ENCODE results near the gene CLDN4.
"Not testable (repeated sequence)": the region's sequence is repeated elsewhere in the genome, so short reads cannot be mapped to it uniquely, and the experiment has no call there.

CLDN4 gene

DNA sequence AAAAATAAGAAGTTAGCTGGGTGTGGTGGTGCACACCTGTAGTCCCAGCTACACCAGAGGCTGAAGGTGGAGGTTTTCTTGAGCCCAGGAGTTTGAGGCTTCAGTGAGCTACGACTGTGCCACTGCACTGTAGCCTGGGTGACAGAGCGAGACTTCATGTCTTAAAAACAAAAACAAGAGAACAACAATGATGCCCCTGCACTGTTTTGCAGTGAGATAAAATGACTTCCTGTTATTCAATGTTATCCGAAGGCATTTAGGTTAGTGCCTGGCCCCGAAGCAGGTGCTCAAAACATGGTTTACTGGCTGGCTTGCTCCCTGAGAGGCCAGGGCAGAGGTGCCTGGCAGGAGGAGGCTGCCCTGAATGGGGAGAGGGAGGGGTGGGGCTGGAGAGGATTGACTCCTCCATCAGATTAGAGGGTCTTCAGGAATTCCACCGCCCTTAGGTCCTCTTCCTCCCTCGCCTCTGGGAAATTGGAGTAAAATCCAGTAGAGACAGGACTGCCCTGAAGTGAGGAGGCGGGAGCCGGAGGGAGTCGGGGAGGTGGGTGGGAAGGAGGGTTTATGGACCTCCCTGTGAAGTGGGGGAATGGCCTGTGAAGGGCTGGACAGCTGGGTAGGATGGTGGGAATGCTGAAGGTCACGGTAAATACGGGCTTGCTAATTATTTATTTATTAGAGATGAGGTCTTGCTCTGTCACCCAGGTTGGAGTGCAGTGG lies 6.8 kb upstream of the CLDN4 start:
- DNase-seq (ENCODE audit: low read depth) = no peak

DNA sequence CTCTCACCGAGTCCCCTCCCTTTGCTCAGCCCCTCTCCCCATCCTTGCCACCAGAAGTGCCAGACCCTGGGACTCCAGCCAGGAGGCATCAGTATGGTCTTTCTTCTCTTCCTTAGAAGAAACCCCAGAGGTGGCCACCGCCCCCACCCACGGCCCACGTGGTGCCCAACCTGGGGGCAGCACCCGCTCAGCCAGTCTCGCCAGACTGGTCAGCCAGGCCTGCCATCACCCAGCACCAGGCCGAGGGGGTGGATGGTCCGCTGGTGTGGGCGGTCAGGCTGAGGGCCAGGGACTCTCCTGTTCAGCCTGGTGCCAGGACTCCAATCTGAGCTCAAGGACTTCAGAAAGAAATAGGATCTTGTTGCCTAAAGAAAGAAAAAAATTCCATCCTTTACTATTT lies 5.8 kb upstream of the CLDN4 start:
- no peak for DNase-seq (ENCODE audit: low read depth)

DNA sequence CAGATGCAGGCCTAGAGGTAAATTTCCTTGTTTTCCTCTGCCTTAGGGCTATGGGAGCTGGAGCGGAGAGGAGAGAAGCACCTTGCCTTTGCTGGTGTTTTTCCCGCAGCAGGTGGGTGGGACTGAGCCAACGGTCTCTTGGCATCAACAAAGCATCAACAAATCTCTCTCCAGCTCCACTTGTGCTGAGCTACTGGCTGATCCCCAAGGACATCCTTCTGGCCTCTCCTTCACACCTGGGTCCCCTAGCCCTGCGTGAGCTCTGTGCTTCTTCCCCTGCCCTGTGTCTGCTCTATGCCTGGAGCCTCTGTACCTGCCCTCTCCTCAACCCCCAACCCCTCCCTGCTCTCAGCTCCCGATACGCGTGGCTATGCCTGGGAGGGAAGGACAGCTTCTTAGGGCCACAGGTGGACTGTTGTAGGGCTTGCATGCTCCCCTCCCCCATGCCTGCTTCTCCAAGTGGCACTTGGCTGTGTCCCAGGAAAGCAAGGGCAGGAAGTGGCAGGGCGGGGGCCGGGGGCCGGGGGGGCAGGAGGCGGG lies 3.2 kb upstream of the CLDN4 start:
- no peak for DNase-seq (ENCODE audit: low read depth)

DNA sequence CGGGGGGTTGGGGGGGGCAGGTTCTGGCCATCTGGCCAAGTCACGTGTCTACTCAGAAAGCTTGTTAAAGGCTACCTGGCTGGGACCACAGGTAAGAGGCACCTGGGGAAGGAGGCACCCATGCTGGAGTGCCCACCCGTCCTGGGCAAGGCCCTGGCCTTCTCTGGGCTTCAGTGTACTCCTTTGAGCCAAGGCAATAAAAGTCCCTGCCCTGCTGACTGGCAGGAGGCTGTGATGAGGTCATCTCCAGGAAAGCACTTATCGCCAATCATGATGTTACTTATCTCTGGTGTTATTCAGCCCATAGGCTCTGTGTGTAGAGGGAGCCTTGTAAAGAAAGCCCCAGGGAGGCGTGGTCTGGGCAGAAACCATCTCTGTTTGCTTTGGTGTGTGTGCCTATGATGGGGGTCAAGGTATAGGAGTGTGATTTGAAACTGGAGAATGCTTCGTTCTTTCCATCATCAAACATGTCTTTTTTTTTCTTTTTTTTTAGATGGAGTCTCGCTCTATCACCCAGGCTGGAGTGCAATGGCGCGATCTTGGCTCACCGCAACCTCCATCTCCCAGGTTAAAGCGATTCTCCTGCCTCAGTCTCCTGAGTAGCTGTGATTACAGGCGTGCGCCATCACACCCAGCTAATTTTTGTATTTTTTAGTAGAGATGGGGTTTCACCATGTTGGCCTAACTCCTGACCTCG lies 2.5 kb upstream of the CLDN4 start:
- DNase-seq (ENCODE audit: low read depth) = no peak

DNA sequence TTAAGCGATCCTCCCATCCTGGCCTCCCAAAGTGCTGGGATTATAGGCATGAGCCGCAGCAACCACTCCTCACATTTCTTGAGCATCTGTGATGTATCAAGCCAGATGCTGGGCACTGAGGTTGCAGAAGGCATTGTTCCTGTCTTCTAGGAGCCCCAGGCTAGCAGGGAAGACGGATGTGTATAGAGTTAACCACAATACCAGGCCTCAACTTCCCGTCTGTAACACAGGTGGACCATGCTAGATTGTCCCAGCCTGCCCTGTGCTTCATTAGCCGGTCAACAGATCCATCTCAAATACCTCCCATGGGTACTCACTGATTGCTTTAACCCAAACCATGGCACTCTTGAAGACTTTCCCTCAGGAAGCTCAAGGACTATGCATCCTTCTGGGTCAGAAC lies 1.8 kb upstream of the CLDN4 start:
- DNase-seq (ENCODE audit: low read depth) = no peak

DNA sequence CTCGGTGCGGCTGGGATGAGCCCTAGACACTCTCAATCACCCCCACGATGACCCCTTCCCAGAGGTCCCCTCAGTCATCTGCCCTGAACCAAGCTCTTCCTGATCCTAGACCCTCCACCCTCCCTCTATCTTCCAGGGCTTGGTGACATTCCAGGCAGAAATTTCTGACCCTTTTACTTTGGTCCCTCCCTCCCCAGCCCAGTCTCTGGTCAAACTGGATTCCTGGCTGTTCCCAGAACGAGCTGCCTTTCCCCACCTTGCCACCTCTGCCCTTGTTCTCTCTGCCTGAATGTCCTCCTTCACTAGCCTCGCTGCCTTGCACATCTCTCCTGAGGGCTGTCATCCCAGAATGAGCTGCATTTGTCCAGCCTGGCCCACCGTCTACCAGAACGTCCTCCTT lies 1.3 kb upstream of the CLDN4 start:
- no peak for DNase-seq (ENCODE audit: low read depth)

DNA sequence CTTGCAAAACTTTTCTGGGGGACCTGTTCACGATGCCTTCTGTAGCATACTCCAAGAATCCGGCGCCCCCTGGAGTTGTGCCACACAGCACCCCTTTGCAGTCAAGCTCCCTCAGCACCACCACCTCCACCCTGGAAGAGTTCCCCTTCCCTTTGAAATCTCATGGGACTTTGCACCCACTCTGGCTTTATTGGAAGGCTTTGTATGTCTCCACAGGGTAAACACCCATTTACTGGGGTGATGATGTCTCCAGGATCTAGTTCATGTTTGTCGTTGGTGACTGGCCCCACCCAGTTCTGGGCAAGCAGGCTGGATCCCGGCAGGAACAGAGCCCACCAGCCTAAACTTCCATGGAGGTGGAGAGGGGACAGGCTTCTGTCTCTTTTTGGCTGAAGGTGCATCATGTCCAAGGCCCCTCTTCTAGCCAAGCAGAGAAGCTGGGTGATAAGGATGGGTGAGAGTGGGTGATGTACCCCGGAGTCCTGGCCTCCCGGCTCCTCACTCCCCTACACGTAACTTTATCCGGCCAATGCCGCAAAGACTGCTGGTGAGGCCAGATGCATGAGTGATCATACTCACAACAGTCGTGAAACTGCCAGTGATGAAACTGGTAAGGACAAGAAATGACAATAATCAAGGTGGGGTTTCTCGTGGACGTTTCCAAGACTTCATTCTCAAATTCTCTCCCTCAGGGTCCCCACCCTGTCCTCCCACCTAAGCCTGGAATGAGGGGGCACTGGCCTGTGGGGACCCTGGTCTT lies 695 bp upstream of the CLDN4 start:
- no peak for DNase-seq (ENCODE audit: low read depth)

DNA sequence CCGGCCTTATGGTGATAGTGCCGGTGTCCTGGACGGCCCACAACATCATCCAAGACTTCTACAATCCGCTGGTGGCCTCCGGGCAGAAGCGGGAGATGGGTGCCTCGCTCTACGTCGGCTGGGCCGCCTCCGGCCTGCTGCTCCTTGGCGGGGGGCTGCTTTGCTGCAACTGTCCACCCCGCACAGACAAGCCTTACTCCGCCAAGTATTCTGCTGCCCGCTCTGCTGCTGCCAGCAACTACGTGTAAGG lies 713 bp downstream of the CLDN4 start:
- no peak for DNase-seq (ENCODE audit: low read depth)

DNA sequence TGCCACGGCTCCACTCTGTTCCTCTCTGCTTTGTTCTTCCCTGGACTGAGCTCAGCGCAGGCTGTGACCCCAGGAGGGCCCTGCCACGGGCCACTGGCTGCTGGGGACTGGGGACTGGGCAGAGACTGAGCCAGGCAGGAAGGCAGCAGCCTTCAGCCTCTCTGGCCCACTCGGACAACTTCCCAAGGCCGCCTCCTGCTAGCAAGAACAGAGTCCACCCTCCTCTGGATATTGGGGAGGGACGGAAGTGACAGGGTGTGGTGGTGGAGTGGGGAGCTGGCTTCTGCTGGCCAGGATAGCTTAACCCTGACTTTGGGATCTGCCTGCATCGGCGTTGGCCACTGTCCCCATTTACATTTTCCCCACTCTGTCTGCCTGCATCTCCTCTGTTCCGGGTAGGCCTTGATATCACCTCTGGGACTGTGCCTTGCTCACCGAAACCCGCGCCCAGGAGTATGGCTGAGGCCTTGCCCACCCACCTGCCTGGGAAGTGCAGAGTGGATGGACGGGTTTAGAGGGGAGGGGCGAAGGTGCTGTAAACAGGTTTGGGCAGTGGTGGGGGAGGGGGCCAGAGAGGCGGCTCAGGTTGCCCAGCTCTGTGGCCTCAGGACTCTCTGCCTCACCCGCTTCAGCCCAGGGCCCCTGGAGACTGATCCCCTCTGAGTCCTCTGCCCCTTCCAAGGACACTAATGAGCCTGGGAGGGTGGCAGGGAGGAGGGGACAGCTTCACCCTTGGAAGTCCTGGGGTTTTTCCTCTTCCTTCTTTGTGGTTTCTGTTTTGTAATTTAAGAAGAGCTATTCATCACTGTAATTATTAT lies 1.2 kb downstream of the CLDN4 start:
- no peak for DNase-seq (ENCODE audit: low read depth)

DNA sequence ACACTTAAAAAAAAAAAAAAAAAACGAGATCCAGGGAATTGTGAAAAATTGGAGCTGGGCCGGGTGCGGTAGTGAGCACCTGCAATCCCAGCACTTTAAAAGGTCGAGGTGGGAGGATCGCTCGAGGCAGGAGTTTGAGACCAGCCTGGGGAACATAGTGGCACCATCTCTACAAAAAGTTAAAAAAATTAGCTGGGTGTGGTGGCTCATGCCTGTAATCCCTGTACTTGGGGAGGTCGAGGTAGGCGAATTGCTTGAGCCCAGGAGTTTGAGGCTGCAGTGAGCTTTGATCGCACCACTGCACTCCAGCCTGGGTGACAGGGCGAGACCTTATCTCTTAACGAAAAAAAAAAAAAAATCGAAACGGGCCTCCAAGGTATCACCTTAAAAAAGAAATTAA lies 2.0 kb downstream of the CLDN4 start:
- no peak for DNase-seq (ENCODE audit: low read depth)

DNA sequence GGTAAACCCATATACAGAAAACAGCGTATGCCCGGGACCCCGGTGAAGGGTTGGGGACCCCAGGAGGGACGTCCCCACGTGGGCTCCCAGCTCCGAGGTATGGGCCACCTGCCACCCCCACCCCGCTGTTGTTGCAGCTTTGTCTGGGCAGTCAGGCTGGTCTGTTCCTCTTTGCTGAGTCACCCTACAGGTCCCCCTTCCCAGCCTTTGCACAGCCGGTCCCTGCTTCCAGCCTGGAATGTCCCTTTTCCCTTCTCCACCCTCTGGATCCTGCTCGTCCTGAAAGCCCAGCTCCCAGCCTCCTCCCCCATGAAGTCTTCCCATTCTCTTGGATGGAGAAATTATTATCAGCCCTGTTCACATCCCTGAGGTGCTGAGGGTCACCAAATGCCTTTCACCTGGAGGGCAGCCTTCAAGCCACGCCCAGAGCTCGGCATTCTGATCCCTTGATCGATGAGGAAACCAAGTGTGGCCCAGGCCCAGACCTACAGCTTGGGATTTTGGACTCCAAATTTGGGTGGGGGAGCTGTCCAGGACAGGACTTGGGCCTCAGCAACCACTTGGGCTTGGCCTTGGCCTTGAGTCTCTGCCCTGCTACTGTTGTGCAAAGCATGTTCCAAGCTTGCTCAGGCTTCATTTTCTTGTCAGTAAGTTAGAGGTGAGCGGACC lies 2.6 kb downstream of the CLDN4 start:
- no peak for DNase-seq (ENCODE audit: low read depth)

DNA sequence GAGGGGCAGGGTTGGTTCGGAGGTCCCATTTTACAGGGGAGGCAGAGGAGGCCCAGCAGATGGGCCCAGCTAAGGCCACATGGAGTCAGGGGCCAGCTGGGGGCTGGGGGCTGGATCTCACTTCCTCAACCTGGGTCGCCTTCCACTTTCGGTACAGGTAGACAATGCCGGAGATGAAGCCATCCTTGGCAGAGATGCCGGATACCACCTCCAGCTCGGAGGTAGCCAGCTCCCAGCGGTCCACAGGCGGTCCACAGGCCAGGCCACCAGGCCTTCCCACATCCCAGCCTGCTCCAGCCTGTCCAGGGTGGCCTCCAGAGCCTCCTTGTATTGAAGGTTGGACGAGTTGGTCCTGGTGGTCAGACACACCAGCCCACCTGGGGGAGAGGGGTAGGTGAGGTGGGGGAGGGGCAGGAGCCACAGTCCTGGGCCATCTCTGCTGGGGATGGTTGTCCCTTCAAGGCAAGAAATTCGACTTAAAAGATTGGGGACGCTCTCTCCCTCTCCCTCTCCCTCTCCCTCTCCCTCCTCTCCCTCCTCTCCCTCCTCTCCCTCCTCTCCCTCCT lies 3.9 kb downstream of the CLDN4 start:
- DNase-seq (ENCODE audit: low read depth) = no peak

DNA sequence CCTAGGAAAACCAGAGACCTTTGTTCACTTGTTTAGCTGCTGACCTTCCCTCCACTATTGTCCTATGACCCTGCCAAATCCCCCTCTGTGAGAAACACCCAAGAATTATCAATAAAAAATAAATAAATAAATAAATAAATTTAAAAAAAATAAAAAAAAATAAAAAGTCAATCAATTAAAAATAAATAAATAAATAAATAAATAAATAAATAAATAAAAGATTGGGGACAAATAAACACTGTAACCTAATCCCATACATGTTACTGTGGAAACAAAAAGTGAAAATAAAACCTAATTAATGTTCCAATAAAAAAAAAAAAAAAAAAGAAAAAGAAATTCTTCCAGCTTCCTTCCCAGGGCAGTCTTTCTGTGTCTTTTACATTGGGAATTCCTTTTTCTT lies 6.4 kb downstream of the CLDN4 start:
- DNase-seq (ENCODE audit: low read depth) = not testable (repeated sequence)

DNA sequence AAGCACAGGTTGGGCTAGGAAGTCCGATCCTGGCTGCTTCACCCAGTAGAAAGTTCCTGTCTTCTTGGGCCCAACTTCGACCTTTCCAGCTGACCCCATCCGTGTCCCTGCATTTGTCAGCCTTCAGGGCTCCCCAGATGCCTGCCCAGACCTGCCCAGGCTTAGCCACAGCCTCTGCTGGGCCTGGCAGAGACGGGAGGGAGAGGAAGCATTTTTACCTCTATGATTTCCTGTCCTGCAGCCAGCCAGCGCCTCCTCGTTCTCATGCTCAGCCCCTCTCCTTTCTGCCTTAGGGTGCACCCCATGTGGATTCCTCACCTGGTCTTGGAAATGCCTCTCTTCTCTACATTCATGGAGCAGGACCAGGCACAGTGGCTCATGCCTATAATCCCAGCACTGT lies 7.8 kb downstream of the CLDN4 start:
- no peak for DNase-seq (ENCODE audit: low read depth)

DNA sequence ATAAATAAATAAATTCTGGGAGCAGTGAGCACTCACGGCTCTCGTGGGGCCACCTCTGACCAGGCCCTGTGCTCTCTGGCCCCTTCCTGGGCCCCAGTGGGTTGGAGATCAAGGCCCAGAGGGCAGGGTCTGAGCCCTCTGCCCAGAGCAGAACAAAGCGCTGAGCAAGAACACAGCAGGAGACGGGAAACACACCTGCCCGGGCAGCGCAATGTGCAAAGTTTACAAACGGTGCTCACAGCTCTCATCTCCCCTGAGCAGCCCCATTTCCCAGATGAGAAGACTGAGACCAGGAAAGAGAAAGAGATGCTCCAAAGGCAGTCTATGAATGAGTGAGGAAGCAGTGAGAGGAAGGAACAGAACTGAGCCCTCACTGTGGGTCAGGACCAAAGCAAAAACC lies 8.5 kb downstream of the CLDN4 start:
- DNase-seq (ENCODE audit: low read depth) = no peak

DNA sequence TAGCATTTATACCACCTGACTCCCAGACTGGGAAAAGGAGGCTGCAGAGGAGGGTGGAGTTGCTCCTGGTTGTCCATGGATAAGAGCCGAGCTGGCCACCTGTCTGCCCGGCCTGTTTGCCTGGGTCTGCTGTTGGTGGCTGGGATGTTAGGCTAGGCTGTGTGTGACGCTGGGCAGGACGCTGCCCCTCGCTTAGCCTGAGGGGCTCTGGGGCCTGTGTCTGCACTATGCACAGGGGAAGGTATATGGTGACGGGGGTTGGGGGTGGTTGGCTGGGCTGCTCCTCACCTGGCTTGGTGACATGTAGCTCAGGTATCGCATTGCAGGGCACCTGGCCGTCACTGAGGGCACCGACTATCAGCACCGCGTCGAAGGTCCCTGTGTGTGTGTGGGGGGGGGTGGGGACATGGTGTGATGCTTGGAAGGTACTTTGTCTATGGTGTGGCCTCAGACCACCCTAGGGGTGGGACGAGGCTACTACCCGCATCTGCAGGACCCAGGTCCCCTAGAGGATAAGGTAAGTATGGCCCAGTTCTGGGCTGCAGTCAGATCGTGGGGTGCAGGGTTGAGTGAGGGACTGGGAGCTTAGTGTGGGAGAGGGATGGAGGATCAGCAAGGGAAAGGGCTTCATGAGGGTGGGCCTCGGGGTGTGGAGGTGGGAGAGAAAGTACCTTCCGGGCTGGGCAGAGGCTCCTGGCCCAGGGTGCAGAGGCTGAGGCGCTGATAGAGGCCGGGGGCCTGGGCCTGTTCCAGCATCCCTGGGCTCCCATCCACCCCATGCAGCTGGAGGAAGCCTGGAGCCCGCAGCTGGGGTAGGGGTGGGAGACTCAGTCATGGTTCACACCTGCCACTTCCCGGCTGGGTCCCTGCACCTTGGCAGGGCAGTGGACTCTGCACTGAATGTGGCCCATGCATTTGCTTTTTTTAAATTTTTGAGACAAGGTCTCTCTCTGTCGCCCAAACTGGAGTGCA lies 9.2 kb downstream of the CLDN4 start:
- DNase-seq (ENCODE audit: low read depth) = no peak

DNA sequence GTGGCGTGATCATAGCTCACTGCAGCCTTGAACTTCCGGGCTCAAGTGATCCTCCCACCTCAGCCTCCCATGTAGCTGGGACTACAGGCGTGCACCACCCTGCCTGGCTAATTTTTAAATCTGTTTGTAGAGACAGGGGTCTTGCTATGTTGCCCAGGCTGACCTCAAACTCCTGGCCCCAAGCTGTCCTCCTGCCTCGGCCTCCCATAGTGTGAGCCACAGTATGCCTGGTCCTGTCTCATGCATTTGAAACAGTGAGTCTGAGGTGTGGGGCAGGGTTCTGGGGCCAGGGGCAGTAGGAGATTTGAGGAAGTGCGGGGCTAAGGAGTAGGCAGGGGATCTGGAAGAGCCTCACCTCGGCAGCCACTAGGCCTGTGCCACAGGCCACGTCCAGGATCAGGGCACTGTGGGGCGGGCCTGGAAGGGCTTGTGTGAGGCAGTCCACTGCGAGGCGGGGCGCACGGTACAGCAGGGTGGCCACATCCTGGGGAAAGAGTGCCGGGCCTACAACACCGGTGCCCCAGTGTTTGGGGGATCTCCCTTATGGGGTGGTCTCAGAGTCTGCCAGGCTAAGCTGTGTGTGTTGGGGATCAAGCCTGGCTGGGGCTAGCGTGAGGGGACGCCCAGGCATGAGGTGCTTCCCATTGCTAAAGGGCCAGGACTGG lies 10.1 kb downstream of the CLDN4 start:
- no peak for DNase-seq (ENCODE audit: low read depth)

DNA sequence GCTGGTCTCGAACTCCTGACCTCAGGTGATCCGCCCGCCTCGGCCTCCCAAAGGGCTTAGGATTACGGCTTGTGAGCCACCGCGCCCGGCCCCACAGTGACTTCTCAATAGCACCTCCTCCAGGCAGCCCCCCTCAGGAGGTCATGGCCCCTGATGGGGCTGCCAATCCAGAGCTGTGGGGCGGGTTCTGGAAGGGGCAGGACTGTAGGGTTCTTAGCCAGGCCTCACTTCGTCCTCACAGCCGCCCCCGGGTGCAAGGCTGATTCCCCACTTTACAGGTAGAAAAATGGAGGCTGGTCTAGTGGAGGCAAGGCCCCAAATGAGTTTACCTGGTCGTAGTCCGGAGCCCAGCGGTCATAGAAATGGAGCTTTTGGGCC lies 10.9 kb downstream of the CLDN4 start:
- DNase-seq (ENCODE audit: low read depth) = no peak

DNA sequence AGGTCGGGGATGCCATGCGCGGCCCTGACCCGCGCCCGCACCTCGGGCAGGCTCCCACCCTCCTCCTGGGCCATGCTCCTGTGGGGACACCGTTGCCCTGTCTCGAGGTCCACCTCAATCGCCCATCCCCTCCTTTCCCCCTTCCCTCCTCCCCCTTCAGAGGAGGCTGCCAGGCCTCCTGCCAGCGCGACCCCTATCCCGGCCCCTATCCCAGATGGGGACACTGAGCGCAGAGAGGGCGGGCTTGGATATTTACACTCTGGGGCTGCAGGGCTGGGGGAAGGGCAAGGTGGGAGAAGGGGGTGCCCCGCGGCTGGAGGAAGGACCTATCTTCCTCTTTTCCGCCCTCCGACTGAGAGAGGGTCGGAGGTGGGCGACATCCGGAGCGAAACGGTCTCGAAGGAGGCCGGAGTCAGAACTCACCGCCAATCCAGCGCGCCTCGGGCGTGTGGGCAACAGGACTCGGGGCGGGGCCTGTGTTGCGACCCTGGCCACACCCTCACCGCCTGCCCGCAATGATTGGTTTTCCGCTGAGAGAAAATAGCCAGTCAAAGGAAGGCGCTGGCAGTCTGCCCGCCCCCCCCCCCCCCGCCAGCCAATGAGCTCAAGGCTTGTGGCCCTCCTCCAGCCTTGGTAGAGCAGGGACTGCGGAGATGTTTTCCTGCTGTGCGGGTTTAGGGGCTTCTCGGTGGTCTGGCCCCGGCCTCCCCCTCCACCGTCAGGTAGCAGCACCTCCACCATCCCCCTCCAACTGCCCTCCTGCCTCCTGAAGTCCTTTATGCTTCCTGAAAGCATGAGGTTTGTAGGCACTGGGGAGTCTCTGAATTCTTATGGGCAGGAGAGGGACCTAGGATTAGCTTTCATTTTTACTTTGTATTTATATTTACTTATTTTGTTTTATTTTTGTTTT lies 11.5 kb downstream of the CLDN4 start, which contains the start of gene METTL27:
METTL27 (minus strand) TSS at position 450 of the 910 bp plus-strand sequence; CDS start at position 74, 376 bp downstream.
- peak; percentile 78 for DNase-seq (ENCODE audit: low read depth)
